Activated effector memory CD4-positive, alpha-beta T cell treated with anti-CD3 and anti-CD28 coated beads, Interleukin-2, amount 50 U/mL, for 16 hours (primary cell): ENCODE measurements around the gene GPALPP1.
A peak's percentile ranks its signal among the peaks of the same experiment; 100 is the strongest.

ENCODE experiments used
- DNase-seq: peaks from one replicate; pipeline ENCODE4 v3.0.0-alpha.2; 2020

Gene GPALPP1

DNA sequence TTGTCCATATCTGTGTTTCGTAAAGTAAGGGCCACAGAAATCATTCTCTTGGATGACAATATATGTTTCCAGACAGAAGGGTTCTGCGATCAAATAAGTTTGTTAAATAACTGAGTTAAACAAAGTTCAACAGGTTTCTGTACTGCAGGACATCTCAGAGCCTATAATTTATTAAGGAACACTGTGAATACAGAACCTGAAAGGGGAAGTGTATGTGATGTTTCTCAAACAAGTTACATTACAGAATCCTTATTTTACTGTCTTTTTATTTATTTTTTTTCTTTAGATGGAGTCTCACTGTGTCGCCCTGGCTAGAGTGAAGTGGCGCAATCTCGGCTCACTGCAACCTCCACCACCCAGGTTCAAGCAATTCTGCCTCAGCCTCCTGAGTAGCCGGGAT is 75.6 kb downstream of the GPALPP1 start:
- DNase-seq = no peak

DNA sequence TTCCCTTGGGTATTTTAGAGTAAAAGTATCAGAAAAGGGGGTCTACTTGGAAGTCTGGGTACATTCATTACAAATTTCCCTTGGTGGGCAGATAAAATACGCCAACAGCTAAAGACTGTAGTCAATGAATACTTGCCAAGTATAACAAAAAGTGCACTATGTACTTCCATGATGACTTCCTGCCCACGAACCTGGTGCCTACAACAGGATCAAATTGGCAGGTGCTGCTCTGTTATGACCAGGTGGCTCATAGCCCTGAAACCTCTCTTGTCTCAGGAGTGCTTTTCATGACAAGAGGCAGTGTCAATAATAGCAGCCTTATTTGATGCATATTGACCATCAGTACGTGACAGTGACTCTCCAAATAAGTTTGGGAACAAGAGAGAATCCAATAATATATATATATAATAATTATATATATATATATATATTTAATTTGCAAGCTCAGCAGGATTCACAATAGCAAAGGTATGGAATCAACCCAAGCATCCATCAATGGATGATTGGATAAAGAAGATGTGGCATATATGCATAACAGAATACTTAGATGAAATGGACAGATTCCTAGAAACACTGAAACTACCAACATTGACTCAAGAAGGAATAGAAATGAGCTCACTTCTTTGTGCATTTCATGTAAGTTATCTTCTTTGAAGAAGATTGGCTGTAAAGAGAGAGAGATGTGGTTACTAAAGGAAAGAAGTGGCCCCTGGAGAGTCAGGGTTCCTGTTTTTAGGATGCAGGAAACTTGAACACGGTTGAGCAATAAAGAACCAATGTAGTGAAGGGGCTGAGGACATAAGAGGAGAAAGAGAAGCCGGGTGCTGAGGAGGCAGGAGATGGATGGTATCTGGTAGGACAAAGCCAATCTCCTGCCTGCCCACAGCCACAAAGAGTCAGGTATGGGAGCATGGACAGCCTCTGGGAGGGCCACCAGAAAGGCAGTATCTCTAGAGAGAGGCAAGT is 79.0 kb downstream of the GPALPP1 start:
- peak; percentile 33 for DNase-seq

DNA sequence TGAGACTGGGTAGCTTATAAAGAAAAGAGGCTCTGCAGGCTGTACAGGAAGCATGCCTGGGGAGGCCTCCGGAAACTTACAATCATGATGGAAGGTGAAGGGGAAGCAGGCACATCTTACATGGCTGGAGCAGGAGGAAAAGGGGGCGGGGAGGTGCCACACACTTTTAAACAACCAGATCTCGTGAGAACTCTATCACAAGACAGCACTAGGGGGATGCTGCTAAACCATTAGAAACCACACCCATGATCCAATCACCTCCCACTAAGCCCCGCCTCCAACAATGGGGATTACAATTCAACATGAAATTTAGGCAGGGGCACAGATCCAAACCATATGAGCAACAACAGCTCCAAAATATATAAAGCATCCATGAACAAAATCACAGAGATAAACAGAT is 84.5 kb downstream of the GPALPP1 start:
- DNase-seq = no peak

DNA sequence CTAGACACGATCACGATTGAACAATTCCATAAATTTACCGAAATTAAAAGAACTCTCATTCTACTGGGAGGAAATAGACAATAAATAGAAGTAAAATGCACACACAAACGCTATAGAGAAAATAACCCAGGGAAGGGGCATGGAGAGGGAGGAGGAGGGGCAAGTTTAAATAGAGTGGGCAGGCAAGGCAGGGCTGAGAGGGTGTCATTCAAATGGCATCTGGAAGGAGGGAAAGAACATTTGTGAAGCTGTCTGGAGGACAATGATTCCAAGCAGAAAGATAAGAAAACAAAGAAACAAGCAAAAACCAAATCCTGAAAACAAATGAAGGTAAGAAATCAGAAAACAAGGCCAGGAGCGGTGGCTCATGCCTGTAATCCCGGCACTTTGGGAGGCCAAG is 85.4 kb downstream of the GPALPP1 start:
- DNase-seq = no peak

DNA sequence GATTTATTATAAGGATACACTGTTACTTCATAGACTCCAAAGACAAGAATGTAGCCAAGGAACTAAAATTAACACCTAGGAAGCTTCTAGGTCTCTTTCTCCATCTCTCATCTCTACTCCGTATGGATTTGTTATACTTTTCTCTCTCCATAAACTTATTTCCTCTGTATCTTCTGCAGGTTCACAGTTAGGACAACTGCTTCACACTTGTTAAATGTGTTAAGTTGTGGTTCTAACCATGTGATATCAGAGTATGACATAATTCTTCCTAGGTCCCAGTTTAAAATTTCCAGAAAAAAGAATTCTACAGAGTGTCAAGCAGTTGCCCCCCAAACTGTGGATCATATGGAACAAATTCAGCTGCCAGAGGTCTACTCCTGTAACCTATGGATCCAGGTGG is 88.7 kb downstream of the GPALPP1 start:
- no peak for DNase-seq
